SU-DHL-6 (cell line): ENCODE results near the gene WWP2.

ENCODE experiments used
- EZH2phosphoT487 ChIP-seq: fragments of 200-600 bp; sonication (generic), shearing (Covaris generic); conservative IDR thresholded peaks from 2 replicates; pipeline ENCODE4 v1.6.1; 2018; ENCODE audit warnings: mild to moderate bottlenecking, antibody characterized with exemption, low read length, moderate library complexity, mixed read lengths
- TF ChIP-seq, protein P1 (sequence below): fragments of 200-600 bp; sonication (generic); IDR thresholded peaks from one replicate; pipeline ENCODE4 v1.5.1; 2017; ENCODE audit warnings: antibody characterized with exemption, mild to moderate bottlenecking, low read length, moderate library complexity; ENCODE audit not compliant: insufficient read depth, poor library complexity, severe bottlenecking

DNA sequence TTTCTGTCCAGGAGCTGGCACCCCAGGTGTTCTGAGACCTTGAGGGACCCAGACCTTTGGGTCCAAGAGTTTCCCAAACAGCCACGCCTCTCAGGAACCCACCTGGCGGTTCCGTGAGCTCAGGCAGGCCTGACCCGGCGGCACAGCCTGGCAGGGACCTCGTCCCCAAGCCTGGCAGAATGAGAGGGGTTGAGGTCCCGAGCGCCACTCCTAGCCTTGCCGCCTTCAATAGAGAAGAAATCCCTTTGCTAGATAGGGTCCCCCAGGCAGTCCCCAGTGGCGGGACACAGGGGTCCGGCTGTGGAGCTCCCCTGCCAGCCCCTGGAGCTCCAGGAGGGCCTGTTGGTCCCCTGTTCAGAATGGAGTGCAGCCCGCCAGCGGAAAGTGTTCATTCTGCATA lies 178.5 kb downstream of the WWP2 start:
- TF ChIP-seq, protein P1, sequence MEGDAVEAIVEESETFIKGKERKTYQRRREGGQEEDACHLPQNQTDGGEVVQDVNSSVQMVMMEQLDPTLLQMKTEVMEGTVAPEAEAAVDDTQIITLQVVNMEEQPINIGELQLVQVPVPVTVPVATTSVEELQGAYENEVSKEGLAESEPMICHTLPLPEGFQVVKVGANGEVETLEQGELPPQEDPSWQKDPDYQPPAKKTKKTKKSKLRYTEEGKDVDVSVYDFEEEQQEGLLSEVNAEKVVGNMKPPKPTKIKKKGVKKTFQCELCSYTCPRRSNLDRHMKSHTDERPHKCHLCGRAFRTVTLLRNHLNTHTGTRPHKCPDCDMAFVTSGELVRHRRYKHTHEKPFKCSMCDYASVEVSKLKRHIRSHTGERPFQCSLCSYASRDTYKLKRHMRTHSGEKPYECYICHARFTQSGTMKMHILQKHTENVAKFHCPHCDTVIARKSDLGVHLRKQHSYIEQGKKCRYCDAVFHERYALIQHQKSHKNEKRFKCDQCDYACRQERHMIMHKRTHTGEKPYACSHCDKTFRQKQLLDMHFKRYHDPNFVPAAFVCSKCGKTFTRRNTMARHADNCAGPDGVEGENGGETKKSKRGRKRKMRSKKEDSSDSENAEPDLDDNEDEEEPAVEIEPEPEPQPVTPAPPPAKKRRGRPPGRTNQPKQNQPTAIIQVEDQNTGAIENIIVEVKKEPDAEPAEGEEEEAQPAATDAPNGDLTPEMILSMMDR, result no peak
- no peak for TF ChIP-seq EZH2phosphoT487
